HT1080 (cell line): ENCODE measurements around the gene CAPZB. TPM values are rescaled to one million over a fixed set of nuclear protein-coding genes. Genes with fewer than 3 reads are reported as not detected.
"Not testable (repeated sequence)": the region's sequence is repeated elsewhere in the genome, so short reads cannot be mapped to it uniquely, and the experiment has no call there.

Source experiments
- DNase-seq: peaks from one replicate; pipeline ENCODE4 v3.0.0-alpha.2; 2015; ENCODE audit warnings: low read depth
- total RNA-seq: library from RNA; depleted of rRNA; stranded (reverse); fragments of >200 nt; shearing (Covaris generic); gene quantifications from 2 replicates; pipeline ENCODE4 v1.2.3, GENCODE V29; 2014

The CAPZB gene
- total RNA-seq, 1 experiment from 2014 or later: 166 TPM

DNA sequence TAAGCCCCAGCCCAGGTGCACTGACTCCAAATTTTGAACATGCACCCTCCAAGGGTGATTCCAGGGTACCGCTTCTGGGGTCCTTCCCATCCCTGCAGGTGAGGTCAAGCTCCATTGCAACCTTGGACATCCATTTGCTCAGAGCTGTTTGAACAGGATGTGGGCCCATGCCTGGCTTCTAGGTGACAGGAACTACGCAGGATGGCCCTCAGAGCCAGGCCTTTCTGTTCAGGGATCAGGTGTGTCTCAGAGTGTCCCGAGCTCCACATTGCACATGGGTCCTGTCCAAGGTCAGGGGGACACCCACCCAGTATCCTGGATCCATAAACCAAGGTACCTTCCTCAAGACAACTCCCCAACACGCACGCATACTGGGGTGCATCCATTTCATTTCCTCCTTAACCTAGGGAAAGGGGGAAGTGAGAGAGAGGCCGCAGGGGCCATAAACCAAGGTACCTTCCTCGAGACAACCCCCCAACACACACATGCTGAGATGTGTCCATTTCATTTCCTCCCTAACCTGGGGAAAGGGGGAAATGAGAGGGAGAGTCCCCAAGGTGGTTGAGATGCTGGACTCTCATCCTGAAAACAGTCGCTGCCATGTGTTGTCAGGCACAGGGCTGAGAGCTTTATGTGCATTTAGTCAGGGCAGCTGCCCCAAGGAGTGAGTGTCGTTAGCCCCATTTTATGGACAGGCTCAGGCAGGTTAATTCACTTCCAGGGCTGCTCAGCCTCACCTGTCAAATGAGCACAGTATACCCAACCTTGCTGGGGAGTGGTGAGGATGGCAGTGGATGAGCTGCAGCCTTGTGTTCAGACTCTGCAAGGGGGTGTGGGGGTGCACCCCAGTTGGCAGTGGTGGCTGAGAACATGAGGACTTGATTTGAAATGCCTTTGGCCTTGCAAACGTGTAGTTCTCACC lies 171.1 kb downstream of the CAPZB start:
- no peak for DNase-seq

DNA sequence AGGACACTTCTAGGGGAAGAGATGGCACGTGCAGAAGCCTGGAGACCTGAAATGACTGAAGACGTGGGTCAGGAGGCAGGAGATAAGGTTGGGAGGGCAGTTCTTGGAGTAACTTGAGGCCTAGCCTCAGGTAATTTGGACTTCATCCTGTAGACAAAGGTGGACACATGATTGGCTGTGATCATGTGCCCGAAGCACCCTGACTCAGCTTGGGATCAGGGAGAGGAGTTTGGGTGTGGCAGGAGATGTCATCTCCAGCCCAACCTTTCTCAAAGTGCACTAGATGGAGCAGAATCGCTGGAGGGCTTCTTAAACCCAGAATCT lies 171.7 kb downstream of the CAPZB start:
- no peak for DNase-seq

DNA sequence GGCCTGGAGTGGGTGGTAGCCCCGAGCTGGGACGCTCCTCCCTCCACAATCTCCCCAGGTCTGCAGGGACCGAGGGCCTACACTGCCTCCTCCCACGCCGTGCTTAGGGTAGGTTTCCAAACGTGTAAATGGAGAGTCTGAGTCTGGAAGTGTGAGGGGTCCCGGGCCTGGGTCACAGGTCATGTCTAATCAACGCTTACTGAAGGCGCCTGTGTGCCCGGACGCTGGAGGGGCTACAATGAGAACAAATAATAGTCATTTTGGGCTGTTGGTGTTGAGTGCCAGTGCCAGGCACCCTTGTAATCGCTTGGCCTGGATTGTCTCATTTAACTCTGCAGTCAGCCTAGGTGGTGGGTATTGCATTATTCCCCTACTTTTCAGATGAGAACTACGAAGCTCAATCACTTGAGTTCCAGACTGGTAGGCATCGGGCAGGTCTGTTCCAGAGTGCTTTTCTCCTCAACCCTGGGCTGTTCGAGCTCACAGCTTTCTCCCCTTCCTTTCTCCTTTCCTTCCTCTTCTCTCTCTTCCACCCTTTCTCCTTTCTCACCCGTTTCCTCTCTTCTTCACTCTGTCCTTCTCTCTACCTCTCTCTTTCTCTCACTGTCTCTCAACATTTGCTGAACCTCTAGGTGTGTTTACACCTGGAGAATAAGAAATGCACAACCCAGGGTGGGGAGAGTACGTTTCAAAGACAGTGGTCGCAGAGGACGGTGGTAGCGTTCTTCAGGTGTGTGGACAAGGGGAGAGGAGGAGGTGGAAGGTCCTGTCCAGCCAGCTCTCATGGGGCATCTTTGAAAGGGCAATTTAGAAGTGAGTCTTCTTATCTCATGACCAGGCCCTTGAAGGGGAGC lies 172.3 kb downstream of the CAPZB start:
- DNase-seq: no peak

DNA sequence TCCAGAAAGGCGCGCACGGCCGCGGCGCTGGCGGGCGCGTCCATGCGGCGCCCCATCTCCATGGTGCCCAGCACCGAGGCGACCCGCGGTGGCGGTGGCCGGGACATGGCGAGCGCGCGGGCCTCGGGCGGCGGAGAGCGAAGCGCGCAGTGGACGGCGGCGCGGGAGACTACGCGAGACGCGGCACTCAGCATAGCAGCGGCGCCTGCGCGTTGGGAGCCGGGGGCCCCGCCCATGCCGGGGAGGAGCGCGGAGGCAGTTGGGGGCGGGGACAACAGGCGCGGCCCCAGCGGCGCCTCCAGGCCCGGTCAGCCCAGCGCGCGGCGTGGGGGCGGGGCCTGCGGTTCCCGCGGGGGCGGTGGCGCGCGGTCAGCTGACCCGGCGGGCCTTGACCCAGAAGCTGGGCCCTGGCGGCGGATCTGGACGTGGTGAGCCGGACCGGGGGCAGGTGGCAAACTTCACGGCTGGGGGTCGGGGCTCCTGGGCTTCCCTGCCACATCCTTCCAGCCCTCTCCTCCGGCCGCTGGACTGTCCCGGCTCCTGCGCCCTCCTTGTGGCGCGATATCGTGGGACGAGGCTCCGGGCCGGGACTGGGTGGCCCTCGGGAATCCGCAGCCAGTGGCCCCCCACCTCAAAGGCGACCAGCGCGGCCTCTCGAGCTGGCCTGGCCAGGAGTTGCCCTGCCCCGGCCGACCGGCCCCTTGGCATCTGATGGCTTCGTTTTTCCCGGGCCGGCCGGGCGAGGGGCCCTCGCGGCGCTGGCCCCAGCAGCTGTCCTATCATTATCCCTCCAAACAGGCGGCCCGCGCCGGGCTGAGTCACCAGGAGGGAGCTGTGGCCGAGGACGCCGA lies 173.2 kb downstream of the CAPZB start, which contains the start of the genes AKR7A2 and SLC66A1:
AKR7A2 (minus strand) TSS at position 214 of the 851 bp plus-strand sequence; CDS start at position 194, 20 bp downstream.
SLC66A1 (plus strand) TSS at position 396 of the 851 bp plus-strand sequence. CDS start 5,352 bp downstream, outside the sequence.
- DNase-seq: peak; percentile 88

DNA sequence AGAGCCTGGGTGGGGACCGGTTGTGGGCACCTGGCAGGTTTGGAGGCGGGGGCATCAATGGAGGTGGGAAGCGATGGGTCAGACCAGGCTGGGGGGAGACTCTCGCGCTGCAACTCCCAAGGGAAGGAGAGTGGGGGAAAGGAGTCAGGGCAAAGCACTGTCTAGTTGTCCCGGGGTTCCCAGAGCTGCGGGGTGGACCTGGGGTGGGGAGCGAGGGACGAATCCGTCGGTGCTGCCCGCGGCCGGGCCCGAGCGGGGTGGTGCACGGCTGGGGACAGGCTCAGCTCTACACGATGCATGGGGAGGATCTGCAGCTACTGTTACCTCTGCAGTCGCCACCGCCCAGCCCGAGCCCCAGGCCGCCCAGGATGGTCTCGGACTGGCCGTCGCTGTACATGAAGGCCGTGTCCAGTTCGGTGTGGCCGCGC lies 173.8 kb downstream of the CAPZB start:
- DNase-seq: no peak

DNA sequence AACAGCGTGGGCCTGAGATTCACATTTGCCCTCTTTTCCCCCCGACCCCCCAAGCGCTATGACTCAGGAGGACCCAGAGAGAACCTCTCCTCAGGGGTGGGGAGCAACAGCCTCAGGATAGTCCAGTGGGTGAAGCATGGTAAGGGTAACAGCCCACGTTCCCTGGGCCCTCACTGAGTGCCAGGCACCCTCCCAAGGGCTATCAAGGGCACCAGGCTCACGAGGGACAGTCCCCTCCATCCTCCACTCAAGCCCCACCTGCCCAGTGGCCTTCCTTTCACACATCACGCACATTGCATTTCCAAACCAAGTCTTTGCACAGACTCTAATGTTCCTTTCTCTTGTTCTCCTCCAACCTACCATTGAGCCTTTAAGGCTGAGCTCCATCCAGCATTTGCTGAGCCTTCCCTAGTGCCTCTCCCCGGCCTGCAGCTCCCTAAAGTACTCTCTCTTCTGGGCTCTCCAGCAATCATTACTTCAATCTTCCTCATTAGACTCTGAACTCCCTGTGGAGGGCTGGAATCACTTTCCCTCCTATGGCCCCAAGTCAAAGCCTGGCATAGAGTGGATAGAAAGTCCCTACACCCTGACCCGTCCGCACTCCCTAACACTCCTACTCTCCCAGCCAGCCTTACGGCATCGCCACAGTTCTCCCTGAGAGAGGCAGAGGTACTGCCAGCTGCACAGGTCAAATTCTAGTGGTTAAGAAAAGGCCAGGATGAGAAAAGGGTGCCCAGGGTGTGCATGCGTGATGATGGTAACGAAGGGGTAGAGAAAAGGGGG lies 174.4 kb downstream of the CAPZB start:
- DNase-seq: no peak

DNA sequence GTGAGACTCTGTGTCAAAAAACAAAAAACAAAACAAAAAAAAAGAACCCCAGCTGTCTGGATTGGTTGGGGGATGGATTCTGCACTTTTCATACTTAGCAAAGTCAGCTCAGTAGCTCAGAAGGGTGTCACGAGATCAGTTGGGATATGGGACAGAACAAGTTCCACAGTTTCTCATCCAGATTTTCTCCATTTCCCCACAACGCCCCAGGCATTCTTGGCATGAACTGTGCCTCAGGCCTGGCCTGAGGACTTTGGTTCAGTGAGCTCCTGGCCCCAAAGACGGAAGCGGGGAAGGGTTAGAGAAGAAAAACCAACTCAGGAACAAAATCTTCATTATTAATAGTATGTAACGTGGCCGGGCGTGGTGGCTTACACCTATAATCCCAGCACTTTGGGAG lies 175.3 kb downstream of the CAPZB start:
- no peak for DNase-seq

DNA sequence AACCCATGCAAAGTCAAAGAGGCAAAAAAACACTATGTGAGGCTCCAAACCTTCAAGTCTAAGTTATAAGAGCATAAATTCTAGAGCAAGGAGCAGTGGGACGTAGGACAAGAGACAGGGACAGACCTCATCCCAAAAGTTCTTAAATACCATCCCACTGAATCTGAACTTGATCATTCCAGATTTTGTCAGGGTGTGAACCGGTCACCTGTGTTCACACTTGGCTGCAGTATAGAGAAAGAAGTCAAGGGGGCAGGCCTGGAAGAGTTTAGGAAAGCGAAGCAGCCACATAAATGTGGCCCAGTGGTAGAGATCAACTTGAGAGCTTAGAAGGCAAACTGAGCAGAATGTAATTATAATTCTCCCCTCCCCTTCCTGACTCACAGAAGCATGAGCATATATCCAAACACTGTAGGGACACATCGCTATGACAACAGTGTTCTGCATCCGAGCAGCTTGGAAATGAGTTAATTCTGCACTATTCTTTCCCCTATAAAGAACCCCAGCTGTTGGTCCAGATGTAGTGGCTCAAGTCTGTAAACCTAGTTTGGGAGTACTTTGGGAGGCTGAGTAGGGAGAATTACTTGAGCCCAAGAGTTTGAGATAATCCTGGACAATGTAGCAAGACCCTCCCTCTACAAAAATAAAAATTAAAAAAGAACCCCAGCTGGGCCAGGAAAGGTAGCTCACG lies 176.1 kb downstream of the CAPZB start:
- peak; percentile 58 for DNase-seq

DNA sequence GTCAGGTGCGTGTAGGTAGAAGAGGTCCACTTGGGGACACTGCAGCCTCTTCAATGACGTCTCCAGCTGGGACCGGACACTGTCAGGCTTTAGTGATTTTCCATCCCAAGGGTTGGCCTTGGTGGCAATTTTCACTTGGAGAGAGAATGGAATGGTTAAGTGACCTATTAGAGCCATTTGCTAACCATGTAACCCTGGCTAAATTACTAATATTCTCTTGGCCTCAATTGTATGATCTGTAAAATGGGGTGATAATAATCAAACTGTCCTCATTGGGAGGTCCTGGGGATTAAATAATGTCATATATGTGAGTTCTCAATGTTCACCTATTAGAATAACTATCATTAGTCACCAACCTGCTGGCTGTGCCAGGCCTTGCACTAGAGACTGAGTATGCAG lies 176.8 kb downstream of the CAPZB start:
- no peak for DNase-seq

DNA sequence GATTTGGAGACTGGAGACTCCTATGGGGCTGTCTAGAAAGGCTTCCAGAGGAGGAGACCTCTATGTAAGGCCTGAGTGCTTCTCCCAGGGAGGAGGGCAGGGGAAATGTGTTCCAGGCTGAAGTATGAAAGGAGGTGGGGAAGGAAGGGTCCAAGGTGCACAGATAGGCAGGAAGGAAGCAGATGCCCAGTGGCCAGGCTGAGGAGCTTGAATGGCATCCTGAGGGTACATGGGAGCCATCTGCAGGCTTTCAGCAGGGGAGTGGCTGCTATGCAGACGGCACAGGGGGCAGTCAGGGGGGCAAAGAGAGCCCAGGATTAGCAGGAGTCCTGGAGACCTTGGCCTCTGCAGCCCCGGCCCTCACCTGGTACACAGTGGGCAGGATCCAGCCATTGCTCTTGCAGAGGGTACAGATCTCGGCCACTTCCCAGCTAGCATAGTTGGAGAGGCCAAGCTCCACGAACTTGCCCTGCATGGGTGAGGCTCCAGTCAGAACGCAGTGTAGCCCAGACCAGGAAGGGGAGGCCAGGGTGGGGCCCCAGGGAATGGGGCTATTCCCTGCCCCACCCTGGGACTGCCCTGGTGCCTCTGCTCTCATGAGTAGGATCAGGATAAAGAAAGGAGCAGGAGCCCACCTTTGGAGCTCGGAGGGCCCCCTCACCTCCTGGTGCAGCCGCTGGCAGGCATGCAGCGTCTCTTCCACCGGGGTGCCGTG lies 177.4 kb downstream of the CAPZB start:
- DNase-seq: no peak

DNA sequence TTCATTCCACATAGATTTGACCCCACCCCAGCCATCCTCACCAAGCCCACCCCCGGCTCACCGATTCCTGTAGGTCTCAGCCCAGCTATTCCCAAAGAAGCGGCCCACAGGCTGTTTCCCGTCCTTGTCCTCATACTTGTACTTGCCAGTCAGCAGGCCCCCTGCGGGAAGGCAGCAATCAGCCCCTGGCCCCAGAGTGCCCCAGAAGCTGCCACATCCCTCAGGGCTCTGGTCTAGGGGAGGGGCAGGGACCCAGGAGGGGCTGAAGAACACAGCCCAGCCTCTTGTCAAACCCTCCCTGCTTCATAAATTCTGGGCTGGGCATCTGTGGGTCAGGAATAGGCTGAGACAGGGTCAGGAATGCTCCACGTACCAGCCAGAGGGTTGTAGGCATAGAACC lies 178.4 kb downstream of the CAPZB start:
- DNase-seq: no peak

DNA sequence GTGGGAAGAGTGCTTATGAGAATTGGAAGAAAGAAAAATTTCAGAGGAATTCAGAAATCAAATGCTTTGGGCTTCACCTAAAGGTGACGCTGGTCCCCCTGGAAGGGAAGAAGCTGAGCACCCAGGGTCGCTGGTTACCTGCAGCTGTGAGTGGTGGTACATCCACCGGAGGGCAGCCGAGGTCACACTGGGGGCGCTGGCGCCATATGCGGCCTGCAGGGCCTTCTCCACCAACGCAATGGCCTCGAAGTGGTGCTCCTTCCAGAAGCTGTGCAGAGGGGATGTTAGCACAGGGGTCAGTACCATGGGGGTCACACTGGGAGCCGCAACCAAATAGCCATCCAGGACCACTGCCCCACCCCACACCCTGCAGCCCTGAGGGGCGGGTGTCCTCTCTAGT lies 179.5 kb downstream of the CAPZB start:
- DNase-seq: no peak

DNA sequence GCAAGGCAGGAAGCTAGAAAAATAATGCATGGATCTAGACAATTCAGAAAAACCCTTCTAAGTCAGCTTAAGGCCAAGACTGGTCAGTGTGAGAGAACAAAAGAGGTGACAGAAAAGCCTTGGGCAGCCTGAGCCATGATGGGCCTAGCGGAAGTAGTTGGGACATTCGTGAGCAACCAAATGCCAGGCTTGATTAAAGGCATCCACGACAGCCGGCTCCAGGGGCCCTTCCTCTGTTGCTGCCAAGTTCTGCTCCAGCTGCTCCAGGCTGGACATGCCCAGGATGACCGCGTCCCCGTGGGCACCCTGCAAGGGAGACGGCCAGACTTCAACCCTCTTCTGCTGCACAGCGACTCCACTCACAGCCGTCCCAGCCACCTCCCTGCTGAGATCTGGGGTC lies 181.3 kb downstream of the CAPZB start:
- not testable (repeated sequence) for DNase-seq

DNA sequence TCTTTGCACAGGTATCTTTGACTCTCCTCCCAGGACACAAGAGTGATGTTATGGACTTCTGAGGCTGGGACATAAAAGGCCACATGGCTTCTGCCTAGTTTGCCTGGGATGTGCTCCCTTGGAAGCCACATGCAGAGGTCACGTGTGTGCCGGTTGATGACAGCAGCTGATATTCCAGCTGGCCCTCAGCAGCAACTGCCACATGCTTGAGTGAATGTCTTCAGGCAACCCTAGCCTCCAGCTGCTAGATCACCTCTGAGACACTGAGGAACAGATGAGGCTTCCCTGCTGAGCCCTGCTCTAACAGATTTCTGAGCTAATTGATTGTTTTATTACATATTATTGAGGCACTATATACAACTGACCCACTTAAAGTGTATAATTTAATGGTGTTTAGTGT lies 185.1 kb downstream of the CAPZB start:
- DNase-seq: no peak

DNA sequence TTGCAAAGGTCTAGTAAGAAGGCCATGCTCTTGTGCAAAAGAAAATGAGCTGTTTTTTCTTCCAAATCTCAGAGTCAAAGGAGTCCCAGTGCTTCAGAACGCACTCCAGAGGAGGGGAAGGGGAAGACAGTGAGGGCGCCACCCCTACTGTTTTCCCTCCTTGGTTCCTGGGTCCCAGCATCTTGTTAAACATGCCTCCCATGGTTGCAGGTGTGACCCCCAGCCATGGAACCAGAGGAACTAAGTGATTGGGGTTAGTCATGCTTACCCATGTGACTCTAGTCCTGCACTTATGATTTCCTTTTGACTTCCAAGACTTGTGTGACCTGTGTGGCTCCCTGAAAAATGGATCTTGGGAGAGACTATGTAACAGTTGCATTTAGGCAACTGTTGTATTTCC lies 190.7 kb downstream of the CAPZB start:
- no peak for DNase-seq

DNA sequence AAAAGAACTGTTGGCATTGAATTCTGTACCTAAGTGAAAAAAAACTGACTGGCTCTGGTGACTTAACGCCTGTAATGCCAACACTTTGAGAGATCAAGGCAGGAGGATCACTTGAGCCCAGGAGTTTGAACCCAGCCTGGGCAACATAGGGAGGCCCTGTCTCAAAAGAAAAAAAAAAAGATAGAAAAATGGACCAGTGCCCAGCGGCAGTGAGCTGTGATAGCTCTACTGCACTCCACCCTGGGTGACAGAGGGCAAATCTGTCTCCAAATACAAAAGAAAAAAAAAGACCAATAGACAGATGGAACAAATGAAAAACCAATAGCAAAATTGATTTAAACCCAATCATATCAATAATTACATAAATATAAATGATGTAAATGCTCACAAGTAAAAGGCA lies 196.1 kb downstream of the CAPZB start:
- no peak for DNase-seq
